Keratinocyte (primary cell): Measurements from ENCODE around the gene TNFRSF19.

Source experiments
- EZH2 ChIP-seq: IDR thresholded peaks from one replicate; pipeline ENCODE4 v1.6.1; 2012; ENCODE audit warnings: inconsistent platforms, mild to moderate bottlenecking, low read length, moderate library complexity
- TF ChIP-seq, protein P1 (sequence below), 3 experiments: IDR thresholded peaks in 1 of 3; conservative IDR thresholded peaks in 1 of 3; optimal IDR thresholded peaks in 1 of 3; 2 replicates in 2 of 3; 3 replicates in 1 of 3; pipeline versions ENCODE3 to v1.5.1; 2011; ENCODE audit warnings: low read length in 3 of 3, mild to moderate bottlenecking in 3 of 3, moderate library complexity in 2 of 3, control low read depth in 1 of 3, inconsistent platforms in 1 of 3; ENCODE audit not compliant: insufficient read depth in 2 of 3; ENCODE audit errors: extremely low read depth in 1 of 3

- TF ChIP-seq, protein P1, sequence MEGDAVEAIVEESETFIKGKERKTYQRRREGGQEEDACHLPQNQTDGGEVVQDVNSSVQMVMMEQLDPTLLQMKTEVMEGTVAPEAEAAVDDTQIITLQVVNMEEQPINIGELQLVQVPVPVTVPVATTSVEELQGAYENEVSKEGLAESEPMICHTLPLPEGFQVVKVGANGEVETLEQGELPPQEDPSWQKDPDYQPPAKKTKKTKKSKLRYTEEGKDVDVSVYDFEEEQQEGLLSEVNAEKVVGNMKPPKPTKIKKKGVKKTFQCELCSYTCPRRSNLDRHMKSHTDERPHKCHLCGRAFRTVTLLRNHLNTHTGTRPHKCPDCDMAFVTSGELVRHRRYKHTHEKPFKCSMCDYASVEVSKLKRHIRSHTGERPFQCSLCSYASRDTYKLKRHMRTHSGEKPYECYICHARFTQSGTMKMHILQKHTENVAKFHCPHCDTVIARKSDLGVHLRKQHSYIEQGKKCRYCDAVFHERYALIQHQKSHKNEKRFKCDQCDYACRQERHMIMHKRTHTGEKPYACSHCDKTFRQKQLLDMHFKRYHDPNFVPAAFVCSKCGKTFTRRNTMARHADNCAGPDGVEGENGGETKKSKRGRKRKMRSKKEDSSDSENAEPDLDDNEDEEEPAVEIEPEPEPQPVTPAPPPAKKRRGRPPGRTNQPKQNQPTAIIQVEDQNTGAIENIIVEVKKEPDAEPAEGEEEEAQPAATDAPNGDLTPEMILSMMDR (optimal IDR thresholded peaks at IDR 0.05 in 1 of 3, IDR thresholded peaks at IDR 0.05 in 1 of 3, conservative IDR thresholded peaks at IDR 0.05 in 1 of 3; ENCODE audit: extremely low read depth in 1 of 3, insufficient read depth in 2 of 3, low read length in 3 of 3): no peak
- no peak for TF ChIP-seq EZH2
These were observed 69.5 kb downstream of the TNFRSF19 start for GRCh38 chr13:23639674-23640073.
